Measurements from ENCODE around the gene SHROOM3.

The SHROOM3 gene

DNA sequence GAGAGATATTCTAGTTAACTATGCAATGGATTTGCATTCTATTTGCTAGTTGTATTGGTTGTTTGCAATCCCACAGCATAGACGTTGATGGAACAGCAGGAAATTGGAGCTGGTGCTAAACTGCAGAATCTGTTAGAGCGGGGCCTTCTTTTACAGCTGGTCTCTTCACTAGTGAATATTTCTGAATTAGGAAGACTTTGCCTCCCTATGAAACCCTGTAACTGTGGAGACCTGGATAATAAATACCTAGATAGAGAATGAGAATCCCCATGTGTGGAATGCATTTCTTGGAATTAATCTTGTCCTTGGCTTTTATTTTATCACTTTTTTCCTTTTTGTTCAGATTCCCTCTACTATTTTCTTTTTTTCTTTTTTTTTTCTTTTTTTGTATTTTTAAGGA, 109.7 kb downstream of the SHROOM3 start:
- no peak for FAIRE-seq

- peak; percentile 50 for FAIRE-seq
Observed at GRCh38 chr4:76545226-76545884, 110.3 kb downstream of the SHROOM3 start.

- FAIRE-seq, result no peak
Observed at GRCh38 chr4:76546327-76546726, 111.3 kb downstream of the SHROOM3 start.

GRCh38 chr4:76546759-76547742, 112.0 kb downstream of the SHROOM3 start:
- FAIRE-seq, result peak; percentile 96

GRCh38 chr4:76548704-76549103, 113.7 kb downstream of the SHROOM3 start:
- peak; percentile 63 for FAIRE-seq

- FAIRE-seq, result no peak
Observed at GRCh38 chr4:76549765-76550164, 114.7 kb downstream of the SHROOM3 start.

DNA sequence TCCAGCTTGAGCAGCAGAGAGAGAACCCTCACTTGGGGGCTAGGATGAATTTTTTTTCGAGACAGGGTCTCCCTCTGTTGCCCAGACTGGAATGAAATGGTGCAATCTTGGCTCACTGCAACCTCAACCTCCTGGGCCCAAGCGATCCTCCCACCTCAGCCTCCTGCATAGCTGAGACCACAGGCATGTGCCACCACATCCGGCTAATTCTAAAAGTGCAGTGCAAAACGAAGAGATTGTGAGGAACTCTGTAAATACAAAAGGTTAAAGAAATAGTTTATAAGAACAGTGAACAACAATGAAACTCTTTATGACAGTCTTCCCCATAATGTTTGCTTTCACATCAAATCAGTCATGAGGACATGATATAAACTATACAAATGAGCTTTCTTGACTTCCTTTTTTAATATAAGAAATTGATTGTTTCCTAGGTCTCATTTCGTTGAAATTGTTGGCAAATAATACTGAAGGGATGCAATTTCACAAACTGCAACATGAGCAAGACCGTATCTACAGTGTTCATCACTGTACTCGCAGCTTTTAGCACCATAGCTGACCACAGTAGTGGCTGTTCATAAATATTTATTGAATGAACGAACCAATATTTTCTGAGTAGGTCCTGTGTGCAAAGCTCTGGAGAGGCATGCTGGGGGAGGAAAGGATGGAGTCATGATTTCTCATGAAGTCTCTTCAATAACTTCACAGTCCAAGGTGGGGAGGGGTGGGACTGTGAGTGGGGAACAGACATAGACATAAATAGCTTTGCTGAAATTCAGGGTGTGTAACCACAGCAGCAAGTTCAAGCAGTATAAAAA, 116.1 kb downstream of the SHROOM3 start:
- no peak for FAIRE-seq

- FAIRE-seq, result no peak
Observed at GRCh38 chr4:76554630-76555029, 119.6 kb downstream of the SHROOM3 start.

GRCh38 chr4:76556452-76556851, 121.4 kb downstream of the SHROOM3 start:
- no peak for FAIRE-seq

DNA sequence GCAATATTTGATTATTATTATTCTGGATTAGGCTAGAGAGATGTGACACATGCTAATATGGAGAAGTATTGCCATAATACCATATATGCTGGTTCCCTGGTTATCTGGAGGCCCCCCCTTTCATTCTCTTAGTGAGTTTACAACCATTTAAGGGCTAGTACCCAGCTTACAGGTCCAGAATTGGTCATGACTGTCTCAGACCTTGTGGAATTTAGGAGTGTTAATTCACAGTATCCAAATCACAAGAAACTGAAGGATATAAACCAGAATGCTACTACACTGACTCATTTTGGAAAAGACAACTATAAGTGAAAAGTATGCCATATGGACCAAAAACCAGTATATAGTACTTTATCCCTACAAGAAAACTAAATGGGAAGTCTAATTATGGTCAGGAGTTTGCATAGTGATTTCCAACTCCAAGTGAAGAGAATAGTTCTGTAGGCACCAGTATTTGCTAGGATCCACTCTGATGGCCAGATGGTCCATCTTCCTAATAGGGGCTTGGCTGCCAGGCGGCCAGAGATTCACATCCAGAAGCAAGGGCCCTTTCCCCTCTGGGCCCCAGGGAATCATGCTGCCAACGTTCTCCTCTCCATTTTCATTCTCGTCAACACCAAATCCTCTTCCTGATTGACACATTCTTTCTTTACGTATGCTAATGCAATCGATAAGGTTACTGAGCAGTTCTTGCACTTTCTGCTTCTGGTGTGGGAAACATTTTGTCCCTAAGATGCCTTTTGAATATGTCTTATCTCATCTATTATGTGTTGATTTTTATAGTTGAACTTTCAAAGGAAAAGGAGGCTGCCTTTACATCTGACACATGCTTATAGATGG, 123.6 kb downstream of the SHROOM3 start:
- FAIRE-seq, result no peak

- no peak for FAIRE-seq
Observed at GRCh38 chr4:76559236-76560071, 124.4 kb downstream of the SHROOM3 start.

GRCh38 chr4:76562161-76562560, 127.1 kb downstream of the SHROOM3 start:
- no peak for FAIRE-seq

DNA sequence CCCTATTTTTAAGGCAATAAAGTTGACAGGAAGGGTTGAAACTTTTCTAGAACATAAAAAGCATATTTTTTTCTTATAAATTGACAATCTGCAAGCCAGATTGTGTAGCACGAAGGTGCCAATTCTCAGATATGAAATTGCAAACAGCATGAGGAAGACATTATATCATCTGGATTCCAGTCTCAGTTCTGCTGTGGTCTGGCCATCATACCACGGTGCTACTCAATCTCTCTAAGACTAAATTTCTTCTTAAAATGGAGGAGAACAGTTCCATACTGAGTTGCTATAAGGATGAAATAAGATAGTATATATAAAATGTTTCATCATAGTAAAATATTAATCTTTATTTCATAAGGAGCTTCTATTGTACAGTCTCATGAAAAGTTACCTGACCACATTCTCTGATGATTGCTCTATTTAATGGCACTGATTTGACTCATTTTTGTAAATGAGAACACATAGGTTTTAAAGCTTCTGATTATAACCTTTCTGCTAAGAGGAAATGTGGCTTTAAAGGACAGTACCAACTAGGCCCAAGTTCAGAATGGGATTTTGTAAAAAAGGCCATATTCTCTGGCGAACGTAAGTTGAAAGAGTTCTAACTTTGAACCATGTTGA, 127.9 kb downstream of the SHROOM3 start:
- no peak for FAIRE-seq

DNA sequence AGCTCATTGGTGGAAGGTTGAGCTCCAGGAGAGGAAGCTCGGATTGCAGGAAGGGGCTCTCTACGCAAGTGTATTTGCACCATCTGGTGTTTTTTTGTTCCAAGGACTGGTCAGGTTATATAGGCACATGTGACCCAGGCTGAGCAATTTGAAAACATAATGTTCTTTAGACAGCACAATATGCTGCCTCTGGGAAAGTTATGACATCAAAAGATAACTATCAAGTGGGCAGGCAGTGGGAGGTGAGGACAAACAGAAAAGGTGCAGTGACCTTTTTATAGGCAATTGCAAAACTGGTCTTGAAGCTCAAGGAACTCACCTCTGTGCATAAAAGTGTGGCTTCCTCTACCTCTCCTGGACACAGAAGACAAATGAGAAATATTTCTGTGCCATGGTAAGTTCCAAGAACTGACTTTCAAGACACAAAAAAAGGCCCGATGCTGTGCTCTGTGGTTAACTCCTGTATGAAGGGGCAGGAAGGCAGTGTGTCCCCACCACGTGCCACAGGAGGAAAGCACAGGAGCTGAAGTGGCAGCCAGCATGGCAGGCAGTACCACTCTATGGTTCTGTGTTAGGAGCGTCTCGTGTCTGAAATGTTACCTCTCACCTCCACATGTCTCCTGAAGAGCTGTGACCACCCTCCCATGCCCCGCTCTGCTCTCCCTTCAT, 128.6 kb downstream of the SHROOM3 start:
- FAIRE-seq, result no peak

- FAIRE-seq, result no peak
Observed at GRCh38 chr4:76564123-76564915, 129.3 kb downstream of the SHROOM3 start.

- FAIRE-seq, result no peak
Observed at GRCh38 chr4:76568262-76568661, 133.2 kb downstream of the SHROOM3 start.

DNA sequence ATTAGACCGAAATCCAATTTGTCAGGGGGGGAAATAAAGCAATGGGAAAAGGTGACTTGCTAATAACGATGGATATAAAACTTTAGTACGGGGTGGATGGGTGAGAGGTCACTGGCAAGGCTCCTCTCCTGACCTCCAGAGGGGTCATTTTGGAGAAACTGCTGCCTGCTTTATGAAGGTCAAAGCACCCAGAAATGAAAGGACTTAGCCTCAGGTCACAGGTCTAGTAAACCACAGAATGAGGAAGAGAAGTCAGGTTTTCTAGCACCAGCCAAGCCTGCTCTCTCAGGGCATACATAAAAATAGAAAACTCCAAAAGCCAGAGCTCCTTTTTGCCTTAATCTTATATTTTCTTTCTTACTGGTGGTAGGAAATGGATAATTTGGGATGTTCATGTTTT, 134.2 kb downstream of the SHROOM3 start:
- FAIRE-seq, result no peak

GRCh38 chr4:76569706-76570105, 134.7 kb downstream of the SHROOM3 start:
- no peak for FAIRE-seq

All from G401.6 (cell line).